Stimulated activated CD4-positive, alpha-beta T cell treated with anti-CD3 and anti-CD28 coated beads, Interleukin-1b, Interleukin-23, amount 100 ng/mL, for 1 hour (primary cell): ENCODE measurements around the gene CAMK1.
A peak's percentile ranks its signal among the peaks of the same experiment; 100 is the strongest.
"Not testable (repeated sequence)": the region's sequence is repeated elsewhere in the genome, so short reads cannot be mapped to it uniquely, and the experiment has no call there.

Experiments
- DNase-seq, 2 donors: peaks; one replicate each; pipeline ENCODE4 v3.0.0-alpha.2; 2020; ENCODE audit warnings: low read depth in 2 of 2

Gene CAMK1

GRCh38 chr3:9776896-9777693 is 7.3 kb upstream of the CAMK1 start:
- no peak for DNase-seq

- DNase-seq, result not testable (repeated sequence)
These were observed 1.3 kb upstream of the CAMK1 start for GRCh38 chr3:9771007-9771406.

- no peak for DNase-seq
These were observed 597 bp upstream of the CAMK1 start for GRCh38 chr3:9770276-9770812.

- no peak for DNase-seq
These were observed 735 bp downstream of the CAMK1 start for GRCh38 chr3:9769012-9769411.

- DNase-seq, result no peak
These were observed 1.5 kb downstream of the CAMK1 start for GRCh38 chr3:9768141-9768775.

- DNase-seq, result no peak
These were observed 2.3 kb downstream of the CAMK1 start for GRCh38 chr3:9767418-9767817.

GRCh38 chr3:9765865-9766264 is 3.9 kb downstream of the CAMK1 start:
- no peak for DNase-seq

GRCh38 chr3:9762871-9763270 is 6.9 kb downstream of the CAMK1 start:
- DNase-seq, result no peak

GRCh38 chr3:9761919-9762318 is 7.8 kb downstream of the CAMK1 start:
- DNase-seq, result no peak

GRCh38 chr3:9760779-9761505 is 8.8 kb downstream of the CAMK1 start:
- DNase-seq, result no peak

GRCh38 chr3:9757427-9757826 is 12.3 kb downstream of the CAMK1 start:
- DNase-seq, result no peak

- DNase-seq, result no peak
These were observed 15.1 kb downstream of the CAMK1 start for GRCh38 chr3:9754678-9755077.

- no peak for DNase-seq
These were observed 19.0 kb downstream of the CAMK1 start for GRCh38 chr3:9750556-9751411.

GRCh38 chr3:9749645-9750555 is 19.8 kb downstream of the CAMK1 start, which contains the start of gene OGG1:
Gene OGG1 (plus strand): TSS chr3:9749952. CDS start chr3:9750287, 335 bp downstream.
- DNase-seq, result peak; percentile 79 to 82

- no peak for DNase-seq
These were observed 20.5 kb downstream of the CAMK1 start for GRCh38 chr3:9749296-9749644.

GRCh38 chr3:9748031-9748430 is 21.7 kb downstream of the CAMK1 start:
- no peak for DNase-seq

- no peak for DNase-seq
These were observed 22.5 kb downstream of the CAMK1 start for GRCh38 chr3:9747267-9747666.

- no peak for DNase-seq
These were observed 23.4 kb downstream of the CAMK1 start for GRCh38 chr3:9746330-9746729.

- no peak for DNase-seq
These were observed 24.2 kb downstream of the CAMK1 start for GRCh38 chr3:9745521-9745920.

- DNase-seq, result no peak
These were observed 25.6 kb downstream of the CAMK1 start for GRCh38 chr3:9744162-9744561.
